MCF 10A (cell line): ENCODE measurements around the gene EPHA6. TPM values are rescaled to one million over a fixed set of nuclear protein-coding genes. Genes with fewer than 3 reads are reported as not detected.

Experiments
- BruUV-seq: library from RNA; stranded (reverse); fragments of 400-500 nt; replicated peaks from 2 replicates; lab custom pipeline; 2021; lab: Mats Ljungman, UMichigan
- CTCF ChIA-PET: fragments of 300-600 bp; sonication (Branson Sonifier 250); formaldehyde crosslinking; extraction: SDS; loops from one replicate; lab custom pipeline; 2021; ENCODE audit warnings: antibody characterized with exemption, inconsistent platforms; lab: Yijun Ruan, JAX
- POLR2A ChIA-PET: fragments of 300-600, 350-650 bp; sonication (Branson Sonifier 250); formaldehyde crosslinking; extraction: SDS; loops from one replicate; lab custom pipeline; 2020; ENCODE audit warnings: antibody characterized with exemption, inconsistent platforms; lab: Yijun Ruan, JAX
- DNase-seq: peaks from one replicate; pipeline ENCODE4 v3.0.0-alpha.2; 2018; ENCODE audit not compliant: unreplicated experiment
- H3K27ac Mint-ChIP-seq: one replicate; pipeline ENCODE4 v1.8.0; 2022; ENCODE audit warnings: mild to moderate bottlenecking, low read depth, mixed read lengths; ENCODE audit not compliant: unreplicated experiment
- H3K27me3 Mint-ChIP-seq: one replicate; pipeline ENCODE4 v1.8.0; 2022; ENCODE audit warnings: mixed read lengths; ENCODE audit not compliant: insufficient read depth, unreplicated experiment
- H3K36me3 Mint-ChIP-seq: one replicate; pipeline ENCODE4 v1.8.0; 2022; ENCODE audit warnings: mild to moderate bottlenecking, moderate library complexity, mixed read lengths; ENCODE audit not compliant: insufficient read depth, unreplicated experiment
- H3K4me1 Mint-ChIP-seq: one replicate; pipeline ENCODE4 v1.8.0; 2022; ENCODE audit warnings: mixed read lengths; ENCODE audit not compliant: insufficient read depth, unreplicated experiment
- H3K4me3 Mint-ChIP-seq: one replicate; pipeline ENCODE4 v1.8.0; 2022; ENCODE audit warnings: mild to moderate bottlenecking, moderate library complexity, mixed read lengths; ENCODE audit not compliant: unreplicated experiment
- H3K9me3 Mint-ChIP-seq: one replicate; pipeline ENCODE4 v1.8.0; 2022; ENCODE audit warnings: mixed read lengths; ENCODE audit not compliant: unreplicated experiment
- intact Hi-C: fragments of 100-400 bp; cut with micrococcal nuclease; formaldehyde crosslinking; loops from 2 replicates; pipeline ENCODE4 v1.14.1; 2022
- total RNA-seq: library from RNA; stranded (reverse); gene quantifications from 2 replicates; pipeline ENCODE4 v1.2.3, GENCODE V29; 2022
- TF ChIP-seq, protein P1 (sequence below): fragments of 200-600 bp; IDR thresholded peaks from one replicate; pipeline ENCODE4 v1.8.0; 2022; ENCODE audit warnings: antibody characterized with exemption, mild to moderate bottlenecking; ENCODE audit not compliant: unreplicated experiment

Gene EPHA6
- total RNA-seq, 1 experiment from 2014 or later = 0.33 TPM

DNA sequence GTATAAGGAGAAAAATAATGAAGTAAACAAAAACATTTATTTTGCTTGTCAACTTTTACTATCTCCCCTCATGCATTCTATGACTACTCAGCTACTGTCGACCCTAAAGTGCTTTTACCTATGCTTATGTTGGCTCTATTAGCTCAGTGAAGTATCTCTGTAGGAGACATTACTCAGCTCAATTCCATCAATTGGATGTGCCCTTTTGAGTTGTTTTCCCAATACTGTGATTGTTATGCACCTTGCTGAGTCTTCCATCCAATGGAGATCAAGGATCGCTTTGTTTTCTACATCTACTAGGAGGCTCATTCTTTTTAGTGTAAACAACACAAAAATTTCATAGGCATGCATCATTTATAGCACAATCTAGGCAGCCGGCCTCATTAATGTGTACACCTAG, 546.4 kb downstream of the EPHA6 start:
- TF ChIP-seq, protein P1, sequence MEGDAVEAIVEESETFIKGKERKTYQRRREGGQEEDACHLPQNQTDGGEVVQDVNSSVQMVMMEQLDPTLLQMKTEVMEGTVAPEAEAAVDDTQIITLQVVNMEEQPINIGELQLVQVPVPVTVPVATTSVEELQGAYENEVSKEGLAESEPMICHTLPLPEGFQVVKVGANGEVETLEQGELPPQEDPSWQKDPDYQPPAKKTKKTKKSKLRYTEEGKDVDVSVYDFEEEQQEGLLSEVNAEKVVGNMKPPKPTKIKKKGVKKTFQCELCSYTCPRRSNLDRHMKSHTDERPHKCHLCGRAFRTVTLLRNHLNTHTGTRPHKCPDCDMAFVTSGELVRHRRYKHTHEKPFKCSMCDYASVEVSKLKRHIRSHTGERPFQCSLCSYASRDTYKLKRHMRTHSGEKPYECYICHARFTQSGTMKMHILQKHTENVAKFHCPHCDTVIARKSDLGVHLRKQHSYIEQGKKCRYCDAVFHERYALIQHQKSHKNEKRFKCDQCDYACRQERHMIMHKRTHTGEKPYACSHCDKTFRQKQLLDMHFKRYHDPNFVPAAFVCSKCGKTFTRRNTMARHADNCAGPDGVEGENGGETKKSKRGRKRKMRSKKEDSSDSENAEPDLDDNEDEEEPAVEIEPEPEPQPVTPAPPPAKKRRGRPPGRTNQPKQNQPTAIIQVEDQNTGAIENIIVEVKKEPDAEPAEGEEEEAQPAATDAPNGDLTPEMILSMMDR = no peak
- CTCF ChIA-PET = no interaction called here
- H3K36me3 Mint-ChIP-seq = no peaks in the 10 kb centered on the region

DNA sequence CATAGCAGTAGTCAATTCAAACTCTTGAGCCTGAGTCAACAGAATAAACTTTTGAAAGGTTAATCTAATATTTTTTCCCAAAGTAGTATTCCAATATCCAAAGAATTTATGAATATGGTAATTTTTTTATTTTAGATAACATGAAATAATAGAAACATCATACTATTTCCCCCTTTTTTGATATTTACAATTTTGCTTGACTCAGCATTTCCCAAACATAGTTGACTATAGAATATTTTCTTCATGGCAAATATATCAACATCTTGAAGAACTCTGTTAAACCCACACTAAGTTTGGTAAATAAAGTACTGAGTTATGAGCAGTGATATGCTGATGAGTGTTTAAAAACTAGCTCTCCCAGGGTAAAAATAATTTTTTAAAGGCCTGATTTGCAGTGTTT, 570.2 kb downstream of the EPHA6 start:
- no TSS peak for BruUV-seq
- POLR2A ChIA-PET = no interaction called here
- H3K4me3 Mint-ChIP-seq = no peak overlapping the region
- intact Hi-C loops = no loop called here
- H3K36me3 Mint-ChIP-seq = no peaks in the 10 kb centered on the region
- H3K27ac Mint-ChIP-seq = no peak overlapping the region
- no peaks in the 10 kb centered on the region for H3K9me3 Mint-ChIP-seq
- no peaks in the 10 kb centered on the region for H3K4me1 Mint-ChIP-seq
- CTCF ChIA-PET = interaction anchor here (0.7 kb wide), 1 partner anchor 22 kb away, joined by 3 read pairs; no protein-coding TSS in a partner anchor
- H3K27me3 Mint-ChIP-seq = peaks cover 7% of the 10 kb centered on the region
- TF ChIP-seq, protein P1 = no peak
- no peak for DNase-seq

More for the DNA sequence above, 546.4 kb downstream of the EPHA6 start:
- no peak for DNase-seq
- Mint-ChIP-seq H3K27me3 (peaks cover 15% of the 10 kb centered on the region), H3K4me1 (no peaks in the 10 kb centered on the region), H3K4me3 (no peak overlapping the region), H3K9me3 (no peaks in the 10 kb centered on the region), H3K27ac (no peak overlapping the region)
- POLR2A ChIA-PET = interaction anchor here (0.7 kb wide), 1 partner anchor 69 kb away, joined by 3 read pairs; no protein-coding TSS in a partner anchor
- BruUV-seq = no TSS peak
- intact Hi-C loops = no loop called here

DNA sequence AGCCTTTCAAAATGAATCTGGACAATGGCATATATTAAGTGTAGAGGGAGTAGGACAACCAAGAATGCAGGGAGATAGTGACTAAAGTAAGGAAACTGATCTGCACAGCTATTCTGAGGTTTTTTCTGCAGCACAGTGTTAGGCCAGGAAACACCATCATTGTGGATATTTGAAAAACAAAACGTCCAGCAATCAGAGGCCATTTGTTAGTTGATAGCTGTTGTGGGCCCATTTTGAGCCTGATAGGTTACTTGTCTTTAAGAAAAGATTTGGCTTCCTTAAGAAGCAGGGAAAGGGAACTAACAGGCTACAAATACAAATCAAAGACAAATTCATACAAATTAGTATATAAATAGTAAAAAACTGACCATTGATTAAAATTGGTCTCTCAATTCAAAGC, 574.4 kb downstream of the EPHA6 start:
- Mint-ChIP-seq H3K4me1 (no peaks in the 10 kb centered on the region), H3K27ac (no peak overlapping the region), H3K9me3 (no peaks in the 10 kb centered on the region), H3K36me3 (no peaks in the 10 kb centered on the region), H3K27me3 (peaks cover 7% of the 10 kb centered on the region), H3K4me3 (no peak overlapping the region)
- DNase-seq = no peak
- ChIA-PET CTCF (interaction anchor here (0.8 kb wide), 1 partner anchor 86 kb away, joined by 3 read pairs; no protein-coding TSS in a partner anchor), POLR2A (no interaction called here)
- intact Hi-C loops = no loop called here
- no TSS peak for BruUV-seq
- TF ChIP-seq, protein P1 = no peak

DNA sequence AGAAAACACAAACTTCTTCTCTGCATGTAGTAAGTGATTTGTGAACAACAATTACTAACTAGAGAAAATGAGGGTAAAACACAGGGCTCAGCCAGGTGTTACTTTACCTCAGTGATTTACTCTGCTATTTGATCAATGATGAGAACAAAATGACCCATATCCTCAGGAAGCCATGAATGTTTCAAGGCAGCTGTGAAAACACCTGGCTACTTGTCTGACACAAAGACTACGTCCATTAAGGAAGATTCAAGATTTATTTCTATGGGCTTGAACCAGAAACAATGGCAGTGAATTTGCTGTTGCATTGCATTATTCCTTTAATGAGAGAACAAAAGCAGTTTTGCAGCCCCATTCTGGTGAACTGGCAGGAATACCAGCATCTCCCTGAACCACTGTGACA, 575.5 kb downstream of the EPHA6 start:
- Mint-ChIP-seq H3K27ac (no peak overlapping the region), H3K4me1 (no peaks in the 10 kb centered on the region), H3K27me3 (peaks cover 18% of the 10 kb centered on the region), H3K4me3 (no peak overlapping the region), H3K36me3 (no peaks in the 10 kb centered on the region), H3K9me3 (no peaks in the 10 kb centered on the region)
- TF ChIP-seq, protein P1 = no peak
- POLR2A ChIA-PET = no interaction called here
- CTCF ChIA-PET = no interaction called here
- intact Hi-C loops = no loop called here
- BruUV-seq = no TSS peak
- DNase-seq = no peak
